H1 (cell line): Measurements from ENCODE around the gene MAN1C1. TPM values are rescaled to one million over a fixed set of nuclear protein-coding genes. Genes with fewer than 3 reads are reported as not detected.
"Not testable (repeated sequence)": the region's sequence is repeated elsewhere in the genome, so short reads cannot be mapped to it uniquely, and the experiment has no call there.

Experiments
- CTCF ChIA-PET: fragments of 300-600 bp; sonication (Branson Sonifier 250); formaldehyde crosslinking; loops from one replicate; lab custom pipeline; 2021; ENCODE audit not compliant: partially characterized antibody; lab: Charles Lee
- POLR2A ChIA-PET: fragments of 300-600 bp; sonication (Branson Sonifier 250); formaldehyde crosslinking; loops from one replicate; lab custom pipeline; 2021; ENCODE audit warnings: inconsistent platforms; ENCODE audit not compliant: partially characterized antibody; lab: Charles Lee
- DNase-seq, 2 experiments: peaks; one replicate each; pipeline versions ENCODE4 v3.0.0 to v3.0.0-alpha.2; 2010 to 2022; ENCODE audit warnings: low spot score in 2 of 2, low read depth in 1 of 2, mixed read lengths in 1 of 2
- FAIRE-seq: peaks from 2 replicates; lab custom pipeline; 2011; peaks lifted over from hg19 to GRCh38; lab: Jason Lieb, UNC
- H2AFZ ChIP-seq: 2 replicates; pipeline ENCODE4 v1.8.1; 2012; ENCODE audit warnings: low read length, inconsistent platforms
- H2AK5ac ChIP-seq: 2 replicates; pipeline ENCODE4 v1.6.1; 2013; ENCODE audit warnings: low read depth, low read length
- H2BK120ac ChIP-seq: replicated peaks from 2 replicates; pipeline ENCODE3; 2013; ENCODE audit warnings: low read depth, low read length, inconsistent platforms
- H2BK12ac ChIP-seq: 2 replicates; pipeline ENCODE4 v1.6.1; 2013; ENCODE audit warnings: low read depth, low read length
- H2BK15ac ChIP-seq: 2 replicates; pipeline ENCODE4 v1.6.1; 2013; ENCODE audit warnings: low read length
- H2BK20ac ChIP-seq: 2 replicates; pipeline ENCODE4 v1.6.1; 2013; ENCODE audit warnings: low read length
- H2BK5ac ChIP-seq: 2 replicates; pipeline ENCODE4 v1.6.1; 2013; ENCODE audit warnings: low read depth, low read length
- H3K14ac ChIP-seq: 2 replicates; pipeline ENCODE4 v1.6.1; 2013; ENCODE audit warnings: inconsistent platforms; ENCODE audit not compliant: insufficient read length
- H3K18ac ChIP-seq: 2 replicates; pipeline ENCODE4 v1.6.1; 2013; ENCODE audit warnings: low read length; ENCODE audit errors: extremely low read depth
- H3K23ac ChIP-seq: 2 replicates; pipeline ENCODE4 v1.6.1; 2013; ENCODE audit warnings: inconsistent platforms; ENCODE audit not compliant: insufficient read length
- H3K23me2 ChIP-seq: 2 replicates; pipeline ENCODE4 v1.6.1; 2013; ENCODE audit warnings: low read depth, low read length
- H3K27ac ChIP-seq: 2 replicates; pipeline ENCODE4 v1.6.1; 2011; ENCODE audit warnings: low read depth, low read length, inconsistent platforms
- H3K27me3 ChIP-seq, 4 experiments: replicated peaks in 1 of 4; 1 replicate in 1 of 4; 2 replicates in 3 of 4; pipeline versions ENCODE4 v1.6.1 to v1.8.1; 2011 to 2013; ENCODE audit warnings: low read length in 3 of 4, mild to moderate bottlenecking in 3 of 4, inconsistent platforms in 2 of 4, mixed read lengths in 2 of 4, moderate library complexity in 1 of 4; ENCODE audit not compliant: control insufficient read depth in 3 of 4, insufficient read depth in 3 of 4; ENCODE audit errors: extremely low read depth in 1 of 4
- H3K36me3 ChIP-seq, 4 experiments: 2 replicates each; pipeline versions ENCODE4 v1.6.1 to v1.8.1; 2011 to 2013; ENCODE audit warnings: mild to moderate bottlenecking in 4 of 4, low read length in 3 of 4, moderate library complexity in 2 of 4, control low read depth in 1 of 4, inconsistent platforms in 1 of 4; ENCODE audit not compliant: insufficient read depth in 4 of 4, control insufficient read depth in 2 of 4
- H3K4ac ChIP-seq: replicated peaks from 2 replicates; pipeline ENCODE3; 2013; ENCODE audit warnings: low read length, low read depth, mixed read lengths, inconsistent platforms; ENCODE audit not compliant: insufficient read length
- H3K4me1 ChIP-seq, 4 experiments: replicated peaks in 1 of 4; 1 replicate in 1 of 4; 2 replicates in 3 of 4; pipeline versions ENCODE4 v1.6.1 to v1.8.1; 2011 to 2013; ENCODE audit warnings: low read length in 3 of 4, inconsistent platforms in 2 of 4, mixed read lengths in 1 of 4; ENCODE audit not compliant: insufficient read depth in 4 of 4, control insufficient read depth in 3 of 4
- H3K4me2 ChIP-seq, 2 experiments: 2 replicates each; pipeline versions ENCODE4 v1.6.1 to v1.8.1; 2011 to 2013; ENCODE audit warnings: low read depth in 2 of 2, low read length in 2 of 2, control low read depth in 1 of 2, inconsistent platforms in 1 of 2, mild to moderate bottlenecking in 1 of 2; ENCODE audit not compliant: insufficient read depth in 1 of 2
- H3K4me3 ChIP-seq, 4 experiments: fragments of 200-600, 300-600 bp in 1 of 4; sonication (generic), shearing (Covaris generic), sonication (Bioruptor Twin) in 1 of 4; 2 replicates each; pipeline versions ENCODE4 v1.5.1 to v1.8.1; 2011 to 2016; ENCODE audit warnings: low read length in 4 of 4, low read depth in 3 of 4, control low read depth in 2 of 4, inconsistent platforms in 2 of 4, mild to moderate bottlenecking in 2 of 4, mixed read lengths in 1 of 4, moderate library complexity in 1 of 4; ENCODE audit not compliant: insufficient read depth in 2 of 4; ENCODE audit errors: extremely low read depth in 1 of 4
- H3K56ac ChIP-seq: replicated peaks from 2 replicates; pipeline ENCODE3; 2013; ENCODE audit warnings: low read depth, mild to moderate bottlenecking, mixed read lengths, low read length, inconsistent platforms; ENCODE audit not compliant: insufficient read length
- H3K79me1 ChIP-seq: 2 replicates; pipeline ENCODE4 v1.6.1; 2013; ENCODE audit warnings: low read depth, low read length, control low read depth
- H3K79me2 ChIP-seq, 2 experiments: 2 replicates each; pipeline versions ENCODE4 v1.6.1 to v1.8.1; 2012 to 2013; ENCODE audit warnings: low read length in 2 of 2, mild to moderate bottlenecking in 2 of 2, inconsistent platforms in 1 of 2; ENCODE audit not compliant: insufficient read depth in 2 of 2, control insufficient read depth in 1 of 2
- H3K9ac ChIP-seq, 4 experiments: replicated peaks in 1 of 4; 1 replicate in 1 of 4; 2 replicates in 3 of 4; pipeline versions ENCODE4 v1.6.1 to v1.8.1; 2011 to 2013; ENCODE audit warnings: low read depth in 3 of 4, low read length in 3 of 4, control low read depth in 2 of 4, mild to moderate bottlenecking in 2 of 4, moderate library complexity in 2 of 4, inconsistent platforms in 1 of 4; ENCODE audit errors: extremely low read depth in 1 of 4
- H3K9me3 ChIP-seq, 2 experiments: 2 replicates each; pipeline versions ENCODE4 v1.6.1 to v1.8.1; 2012 to 2013; ENCODE audit warnings: mild to moderate bottlenecking in 2 of 2, moderate library complexity in 2 of 2, control low read depth in 1 of 2, inconsistent platforms in 1 of 2, low read depth in 1 of 2, low read length in 1 of 2, mixed read lengths in 1 of 2; ENCODE audit not compliant: insufficient read depth in 2 of 2
- H4K20me1 ChIP-seq, 2 experiments: replicated peaks in 1 of 2; 2 replicates each; pipeline versions ENCODE3 to v1.8.1; 2011 to 2013; ENCODE audit warnings: inconsistent platforms in 2 of 2, low read length in 2 of 2, mild to moderate bottlenecking in 1 of 2; ENCODE audit not compliant: insufficient read depth in 2 of 2, control insufficient read depth in 1 of 2
- H4K5ac ChIP-seq: 2 replicates; pipeline ENCODE4 v1.6.1; 2013; ENCODE audit warnings: low read length, low read depth, mixed read lengths, inconsistent platforms; ENCODE audit not compliant: insufficient read length
- H4K8ac ChIP-seq: 2 replicates; pipeline ENCODE4 v1.8.0; 2013; ENCODE audit warnings: mild to moderate bottlenecking, moderate library complexity, low read length, inconsistent platforms; ENCODE audit not compliant: insufficient read depth; ENCODE audit errors: extremely low read depth
- H4K91ac ChIP-seq: replicated peaks from 2 replicates; pipeline ENCODE3; 2013; ENCODE audit warnings: low read length, mixed read lengths, inconsistent platforms; ENCODE audit not compliant: insufficient read length
- WGBS, 2 experiments: shearing (Covaris generic) in 1 of 2; methylation state at CpG; one replicate each; pipeline versions ENCODE4 v1.1.6 to v1.1.7; 2013 to 2015; ENCODE audit warnings: low lambda C conversion rate in 2 of 2, mixed read lengths in 2 of 2, inconsistent platforms in 1 of 2, low coverage in 1 of 2, missing lambda C conversion rate in 1 of 2; ENCODE audit not compliant: insufficient replicate concordance in 2 of 2, insufficient coverage in 1 of 2, insufficient read length in 1 of 2; ENCODE audit errors: extremely low coverage in 1 of 2, missing lambda C conversion rate in 1 of 2; 5-methylcytosine and 5-hydroxymethylcytosine counted together
- polyA plus RNA-seq, 7 experiments: library from polyadenylated mRNA; depleted of rRNA in 3 of 7; stranded (reverse) in 5 of 7; unstranded in 2 of 7; fragments of >200 nt in 5 of 7; fragments of 200-250 nt in 2 of 7; gene quantifications; 1 replicate in 5 of 7; 2 replicates in 1 of 7; 4 replicates in 1 of 7; pipeline versions ENCODE4 v1.2.1 to v1.2.3, GENCODE V29; 2011 to 2013; ENCODE audit warnings: missing spikeins in 2 of 7, mixed read lengths in 2 of 7
- total RNA-seq: library from RNA; stranded (reverse); fragmentation: NEBNext Ultra II Directional; extraction: Animal tissue kit (Norgen Biotek cat#: 25700); gene quantifications from 2 replicates; pipeline ENCODE4 v1.2.1, GENCODE V29; 2021

MAN1C1 gene
- total and polyA plus RNA-seq, 2 of the 8 experiments (the other 6 are each of a cell fraction or from before 2014, with no cell fraction given): 7.8 to 15.2 TPM

DNA sequence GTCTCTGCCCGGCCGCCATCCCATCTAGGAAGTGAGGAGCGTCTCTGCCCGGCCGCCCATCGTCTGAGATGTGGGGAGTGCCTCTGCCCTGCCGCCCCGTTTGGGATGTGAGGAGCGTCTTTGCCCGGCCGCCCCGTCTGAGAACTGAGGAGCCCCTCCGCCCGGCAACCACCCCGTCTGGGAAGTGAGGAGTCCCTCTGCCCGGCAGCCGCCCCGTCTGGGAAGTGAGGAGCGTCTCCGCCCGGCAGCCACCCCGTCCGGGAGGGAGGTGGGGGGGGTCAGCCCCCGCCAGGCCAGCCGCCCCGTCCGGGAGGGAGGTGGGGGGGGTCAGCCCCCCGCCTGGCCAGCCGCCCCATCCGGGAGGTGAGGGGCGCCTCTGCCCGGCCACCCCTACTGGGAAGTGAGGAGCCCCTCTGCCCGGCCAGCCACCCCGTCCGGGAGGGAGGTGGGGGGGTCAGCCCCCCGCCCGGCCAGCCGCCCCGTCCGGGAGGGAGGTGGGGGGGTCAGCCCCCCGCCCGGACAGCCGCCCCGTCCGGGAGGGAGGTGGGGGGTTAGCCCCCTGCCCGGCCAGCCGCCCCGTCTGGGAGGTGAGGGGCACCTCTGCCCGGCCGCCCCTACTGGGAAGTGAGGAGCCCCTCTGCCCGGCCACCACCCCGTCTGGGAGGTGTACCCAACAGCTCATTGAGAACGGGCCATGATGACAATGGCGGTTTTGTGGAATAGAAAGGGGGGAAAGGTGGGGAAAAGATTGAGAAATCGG lies 12.6 kb upstream of the MAN1C1 start:
- H2BK12ac ChIP-seq, H3K18ac ChIP-seq, H3K36me3 ChIP-seq, H4K20me1 ChIP-seq, H4K5ac ChIP-seq, H3K4me2 ChIP-seq, H3K4me3 ChIP-seq, H3K27me3 ChIP-seq, H3K4ac ChIP-seq, H2BK120ac ChIP-seq, H3K4me1 ChIP-seq, H3K23ac ChIP-seq, H3K14ac ChIP-seq, H4K91ac ChIP-seq, CTCF ChIA-PET, H3K9ac ChIP-seq, FAIRE-seq, H3K23me2 ChIP-seq, H4K8ac ChIP-seq, DNase-seq, H2BK5ac ChIP-seq, H3K9me3 ChIP-seq, H2AK5ac ChIP-seq, H2AFZ ChIP-seq, H3K56ac ChIP-seq, H3K27ac ChIP-seq, H2BK20ac ChIP-seq, H2BK15ac ChIP-seq, H3K79me1 ChIP-seq, POLR2A ChIA-PET, H3K79me2 ChIP-seq: not testable (repeated sequence)
- no CpG with 5 or more reads among the region's 55 CpGs for WGBS, 2 experiments
